HG03135 (cell line): ENCODE results near the gene SLC35A3.
"Not testable (repeated sequence)": the region's sequence is repeated elsewhere in the genome, so short reads cannot be mapped to it uniquely, and the experiment has no call there.

Experiments
- ATAC-seq: cut with Tn5 transposase; IDR thresholded peaks from one replicate; pipeline ENCODE4 v1.9.1; 2021; ENCODE audit warnings: mild to moderate bottlenecking, moderate library complexity; ENCODE audit not compliant: unreplicated experiment

Gene SLC35A3

GRCh38 chr1:99970713-99971255, 988 bp downstream of the SLC35A3 start:
- no peak for ATAC-seq

DNA sequence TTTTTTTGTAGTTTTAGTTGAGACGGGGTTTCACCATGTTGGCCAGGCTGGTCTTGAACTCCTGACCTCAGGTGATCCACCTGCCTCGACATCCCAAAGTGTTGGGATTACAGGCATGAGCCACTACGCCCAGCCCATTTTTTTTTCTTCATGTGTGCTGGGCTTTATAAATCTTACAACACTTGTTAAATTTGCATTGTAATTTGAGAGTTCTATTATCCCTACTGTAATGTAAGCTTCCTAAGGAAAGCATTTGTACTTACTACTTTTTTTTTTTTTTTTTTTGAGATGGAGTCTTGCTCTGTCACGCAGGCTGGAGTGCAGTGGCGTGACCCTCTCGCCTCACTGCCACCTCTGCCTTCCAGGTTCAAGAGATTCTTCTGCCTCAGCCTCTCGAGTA, 2.3 kb downstream of the SLC35A3 start:
- ATAC-seq = not testable (repeated sequence)

GRCh38 chr1:99975529-99975928, 5.7 kb downstream of the SLC35A3 start:
- ATAC-seq = no peak

- ATAC-seq = not testable (repeated sequence)
These were observed 7.5 kb downstream of the SLC35A3 start for GRCh38 chr1:99977326-99977725.

DNA sequence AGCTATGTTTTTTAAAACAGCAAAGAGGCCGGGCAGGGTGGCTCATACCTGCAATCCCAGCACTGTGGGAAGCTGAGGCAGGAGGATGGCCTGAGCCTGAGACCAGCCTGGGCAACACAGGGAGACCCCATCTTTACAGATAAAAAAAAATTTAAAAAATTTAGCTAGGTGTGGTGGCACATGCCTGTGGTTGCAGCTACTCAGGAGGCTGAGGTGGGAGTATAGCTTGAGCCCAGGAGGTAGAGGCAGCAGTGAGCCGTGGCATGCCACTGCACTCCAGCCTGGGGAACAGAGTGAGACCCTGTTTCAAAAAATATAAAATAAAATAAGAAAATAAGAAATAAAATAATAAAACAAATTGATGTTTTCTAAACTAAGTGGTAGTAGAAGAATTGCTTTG, 8.4 kb downstream of the SLC35A3 start:
- no peak for ATAC-seq

GRCh38 chr1:99979091-99979490, 9.3 kb downstream of the SLC35A3 start:
- no peak for ATAC-seq

GRCh38 chr1:99980928-99981327, 11.1 kb downstream of the SLC35A3 start:
- no peak for ATAC-seq

DNA sequence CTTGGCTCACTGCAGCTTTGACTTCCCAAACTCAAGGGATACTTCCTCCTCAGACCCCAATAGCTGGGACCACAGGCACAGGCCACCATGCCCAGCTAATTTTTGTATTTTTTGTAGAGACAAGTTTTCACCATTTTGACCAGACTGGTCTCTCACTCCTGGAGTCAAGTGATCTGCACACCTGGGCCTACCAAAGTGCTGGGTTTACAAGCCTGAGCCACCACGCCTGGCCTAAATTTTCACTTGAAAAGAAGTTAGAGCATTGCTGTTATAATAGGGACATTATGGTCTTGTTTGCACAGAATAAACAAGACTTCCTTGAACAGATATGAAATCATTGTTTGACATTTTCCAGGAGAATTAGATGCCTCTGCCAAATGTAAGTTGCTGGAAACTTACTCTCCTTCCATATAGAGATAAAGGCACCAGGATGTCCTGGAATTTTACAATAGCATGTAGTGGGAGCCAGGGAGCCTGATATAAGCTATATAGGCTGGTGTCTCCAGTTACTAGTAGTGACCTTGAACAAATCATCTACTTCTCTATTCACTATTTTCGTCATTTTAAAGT, 16.9 kb downstream of the SLC35A3 start:
- ATAC-seq = no peak

- no peak for ATAC-seq
These were observed 18.5 kb downstream of the SLC35A3 start for GRCh38 chr1:99988210-99988765.

GRCh38 chr1:99992044-99992722, 22.4 kb downstream of the SLC35A3 start:
- no peak for ATAC-seq

- peak; percentile 61 for ATAC-seq
These were observed 23.1 kb downstream of the SLC35A3 start for GRCh38 chr1:99992760-99993467.

DNA sequence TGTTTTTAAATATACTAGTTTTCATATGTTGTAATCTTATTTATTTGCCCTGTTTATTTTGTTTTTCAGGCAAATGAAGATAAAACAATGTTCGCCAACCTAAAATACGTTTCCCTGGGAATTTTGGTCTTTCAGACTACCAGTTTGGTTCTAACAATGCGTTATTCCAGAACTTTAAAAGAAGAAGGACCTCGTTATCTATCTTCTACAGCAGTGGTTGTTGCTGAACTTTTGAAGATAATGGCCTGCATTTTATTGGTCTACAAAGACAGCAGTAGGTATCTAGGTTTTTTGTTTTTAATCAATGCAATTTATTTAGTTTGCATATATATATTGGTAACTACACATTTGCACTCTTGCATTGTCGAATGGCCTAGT, 23.7 kb downstream of the SLC35A3 start:
- ATAC-seq = no peak

DNA sequence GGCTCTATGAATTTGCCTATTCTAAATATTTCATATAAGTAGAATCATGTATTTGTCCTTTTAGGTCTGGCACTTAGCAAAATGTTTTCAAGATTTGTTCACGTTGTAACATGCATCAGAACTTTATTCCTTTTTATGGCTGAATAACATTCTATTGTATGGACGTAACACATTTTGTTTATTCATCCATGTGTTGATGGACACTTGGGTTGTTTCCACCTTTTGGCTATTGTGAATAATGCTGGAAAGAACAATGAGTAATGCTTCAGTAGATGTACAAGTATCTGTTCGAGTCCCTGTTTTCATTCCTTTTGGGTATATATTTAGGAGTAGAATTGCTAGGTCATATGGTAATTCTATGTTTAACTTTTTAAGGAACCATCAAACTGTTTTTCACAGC, 24.7 kb downstream of the SLC35A3 start:
- no peak for ATAC-seq

DNA sequence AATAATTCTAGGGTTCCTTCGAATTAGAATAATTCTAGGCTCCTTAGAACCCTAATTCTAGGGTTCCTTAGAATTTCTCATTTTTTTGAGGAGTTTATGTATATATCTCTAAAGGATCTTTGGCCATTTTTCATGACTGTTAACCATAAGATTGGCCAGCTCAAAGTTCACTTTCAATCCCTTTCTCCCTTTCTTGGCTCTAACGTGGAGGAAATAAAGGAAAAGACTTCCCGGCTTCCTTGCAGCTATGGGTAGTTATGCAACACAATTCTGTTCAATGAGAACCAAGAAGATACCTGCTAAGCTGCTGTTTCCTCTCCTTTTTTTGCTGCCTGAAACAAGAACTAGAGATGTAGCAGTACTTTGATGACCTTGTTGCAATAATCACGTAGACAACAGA, 27.2 kb downstream of the SLC35A3 start:
- ATAC-seq = no peak

GRCh38 chr1:100001462-100001861, 31.7 kb downstream of the SLC35A3 start:
- no peak for ATAC-seq

DNA sequence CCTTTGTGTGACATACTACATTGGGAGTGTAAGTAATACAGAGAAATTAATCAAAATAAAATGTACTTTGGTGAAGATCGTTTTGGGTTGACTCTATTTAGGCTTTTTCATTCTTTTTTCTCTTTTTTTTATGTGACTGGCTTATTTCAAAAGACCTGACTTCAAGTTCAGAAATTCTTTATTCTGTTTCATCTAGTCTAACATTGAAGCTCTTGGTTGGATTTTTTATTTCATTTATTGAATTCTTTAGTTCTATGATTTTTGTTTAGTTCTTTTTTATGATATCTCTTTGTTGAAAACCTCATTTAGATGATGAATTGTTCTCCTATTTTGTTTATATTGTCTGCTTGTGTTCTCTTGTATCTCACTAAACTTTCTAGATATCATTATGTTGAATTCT, 35.6 kb downstream of the SLC35A3 start:
- no peak for ATAC-seq

GRCh38 chr1:100006688-100007087, 36.9 kb downstream of the SLC35A3 start:
- ATAC-seq = no peak

DNA sequence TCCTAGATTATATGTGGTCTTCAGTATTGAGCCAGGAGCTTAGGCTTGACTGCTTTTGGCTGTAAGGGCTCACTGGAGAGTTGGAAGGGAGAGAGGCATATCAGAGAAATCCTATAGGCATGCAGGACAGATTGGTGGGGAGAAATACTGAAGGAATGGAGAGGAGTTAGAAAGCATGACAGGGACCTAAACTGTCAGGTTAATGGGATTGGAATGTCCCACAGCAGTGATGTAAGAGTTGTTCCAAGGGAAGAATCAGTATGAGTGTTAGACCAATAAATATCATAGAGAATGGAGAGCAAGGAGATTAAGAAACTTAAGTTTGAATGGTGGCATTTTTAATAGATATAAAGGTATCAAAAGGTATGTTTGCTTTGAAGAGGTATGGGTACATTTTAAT, 39.7 kb downstream of the SLC35A3 start:
- no peak for ATAC-seq

DNA sequence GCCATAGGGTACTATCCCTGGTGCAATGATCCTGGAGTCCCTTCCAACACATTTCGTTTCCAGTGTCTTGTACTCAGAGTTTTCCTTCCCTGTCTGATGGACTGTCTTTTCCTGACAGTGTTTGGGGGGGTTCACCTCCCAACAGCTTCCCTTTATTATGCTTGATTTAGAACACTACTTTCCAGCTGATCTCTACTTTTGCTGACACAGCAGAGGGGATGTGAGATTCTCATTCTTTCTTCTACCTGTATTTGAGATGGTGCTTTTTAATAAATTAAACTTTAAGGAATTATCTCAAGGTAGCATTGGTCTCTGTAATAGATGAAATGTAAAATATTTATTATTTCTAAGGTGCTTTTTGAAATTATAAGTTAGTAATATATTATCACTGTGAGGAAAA, 41.0 kb downstream of the SLC35A3 start:
- ATAC-seq = no peak

- ATAC-seq = no peak
These were observed 49.4 kb downstream of the SLC35A3 start for GRCh38 chr1:100019220-100019619.

DNA sequence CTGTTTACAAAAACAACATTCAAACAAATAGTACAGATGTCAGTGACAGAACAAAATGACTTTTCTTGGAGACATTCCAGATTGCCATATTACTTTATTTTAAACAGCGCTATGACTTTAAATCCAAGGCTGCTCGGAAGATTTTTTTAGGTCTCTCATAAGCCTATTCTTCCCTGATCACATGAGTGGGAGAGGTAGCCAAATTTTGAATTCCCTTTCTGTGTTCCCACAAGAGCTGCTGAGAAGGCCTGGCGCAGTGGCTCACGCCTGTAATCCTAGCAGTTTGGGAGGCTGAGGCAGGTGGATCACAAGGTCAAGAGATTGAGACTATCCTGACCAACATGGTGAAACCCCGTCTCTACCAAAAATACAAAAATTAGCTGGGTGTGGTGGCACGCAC, 53.7 kb downstream of the SLC35A3 start:
- no peak for ATAC-seq

DNA sequence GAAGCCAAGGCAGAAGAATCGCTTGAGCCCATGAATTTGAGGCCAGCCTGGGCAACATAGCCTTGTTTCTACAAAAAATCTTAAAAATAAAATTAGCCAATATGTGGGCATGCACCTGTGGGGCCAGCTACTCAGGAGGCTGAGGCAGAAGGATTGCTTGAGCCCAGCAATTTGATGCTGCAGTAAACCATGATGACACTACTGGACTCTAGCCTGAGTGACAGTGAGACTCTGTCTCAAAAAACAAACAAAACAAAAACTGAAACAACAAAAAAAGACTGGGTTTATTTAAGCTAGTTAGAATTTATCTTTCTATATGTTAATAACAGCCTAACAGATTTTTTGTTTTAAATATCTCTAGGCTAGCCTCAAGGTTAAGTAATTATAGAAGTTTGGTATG, 57.4 kb downstream of the SLC35A3 start:
- ATAC-seq = no peak
